RPMI7951 (cell line): ENCODE results near the gene CCRL2. TPM values are rescaled to one million over a fixed set of nuclear protein-coding genes. Genes with fewer than 3 reads are reported as not detected.

Experiments
- total RNA-seq: library from RNA; depleted of rRNA; stranded (reverse); fragments of >200 nt; shearing (Covaris generic); gene quantifications from 2 replicates; pipeline ENCODE4 v1.2.3, GENCODE V29; 2014; rRNA removed

The CCRL2 gene
- total RNA-seq, 1 experiment from 2014 or later = 2.8 TPM

Other genes with a start within 250 kb of the CCRL2 start
- 0.36 and 0.59 TPM in 2 replicates for gene CCR1, start 198.9 kb upstream of the CCRL2 start, total RNA-seq
- gene CCR3, start 164.8 kb upstream of the CCRL2 start, total RNA-seq = 0.10 TPM in 1 of 2 replicates, not detected in the other
- not detected in 2 replicates for gene CCR2, start 53.1 kb upstream of the CCRL2 start, total RNA-seq
- gene CCR5, start 36.3 kb upstream of the CCRL2 start, total RNA-seq = not detected in 2 replicates
- 0.49 and 0.72 TPM in 2 replicates for gene LTF, start 57.6 kb downstream of the CCRL2 start, total RNA-seq
- gene RTP3, start 90.7 kb downstream of the CCRL2 start, total RNA-seq = not detected in 2 replicates
- gene LRRC2, start 159.0 kb downstream of the CCRL2 start, total RNA-seq = 0.12 and 0.59 TPM in 2 replicates
- gene FAM240A, start 205.3 kb downstream of the CCRL2 start, total RNA-seq = not detected in 2 replicates